NCI-H2081 (cell line): ENCODE measurements around the gene SHC2.
A peak's percentile ranks its signal among the peaks of the same experiment; 100 is the strongest.

Source experiments
- DNase-seq, 2 experiments: peaks; one replicate each; lab custom pipeline; 2025; lab: John Stamatoyannopoulos, UW

The SHC2 gene, protein sequence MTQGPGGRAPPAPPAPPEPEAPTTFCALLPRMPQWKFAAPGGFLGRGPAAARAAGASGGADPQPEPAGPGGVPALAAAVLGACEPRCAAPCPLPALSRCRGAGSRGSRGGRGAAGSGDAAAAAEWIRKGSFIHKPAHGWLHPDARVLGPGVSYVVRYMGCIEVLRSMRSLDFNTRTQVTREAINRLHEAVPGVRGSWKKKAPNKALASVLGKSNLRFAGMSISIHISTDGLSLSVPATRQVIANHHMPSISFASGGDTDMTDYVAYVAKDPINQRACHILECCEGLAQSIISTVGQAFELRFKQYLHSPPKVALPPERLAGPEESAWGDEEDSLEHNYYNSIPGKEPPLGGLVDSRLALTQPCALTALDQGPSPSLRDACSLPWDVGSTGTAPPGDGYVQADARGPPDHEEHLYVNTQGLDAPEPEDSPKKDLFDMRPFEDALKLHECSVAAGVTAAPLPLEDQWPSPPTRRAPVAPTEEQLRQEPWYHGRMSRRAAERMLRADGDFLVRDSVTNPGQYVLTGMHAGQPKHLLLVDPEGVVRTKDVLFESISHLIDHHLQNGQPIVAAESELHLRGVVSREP

DNA sequence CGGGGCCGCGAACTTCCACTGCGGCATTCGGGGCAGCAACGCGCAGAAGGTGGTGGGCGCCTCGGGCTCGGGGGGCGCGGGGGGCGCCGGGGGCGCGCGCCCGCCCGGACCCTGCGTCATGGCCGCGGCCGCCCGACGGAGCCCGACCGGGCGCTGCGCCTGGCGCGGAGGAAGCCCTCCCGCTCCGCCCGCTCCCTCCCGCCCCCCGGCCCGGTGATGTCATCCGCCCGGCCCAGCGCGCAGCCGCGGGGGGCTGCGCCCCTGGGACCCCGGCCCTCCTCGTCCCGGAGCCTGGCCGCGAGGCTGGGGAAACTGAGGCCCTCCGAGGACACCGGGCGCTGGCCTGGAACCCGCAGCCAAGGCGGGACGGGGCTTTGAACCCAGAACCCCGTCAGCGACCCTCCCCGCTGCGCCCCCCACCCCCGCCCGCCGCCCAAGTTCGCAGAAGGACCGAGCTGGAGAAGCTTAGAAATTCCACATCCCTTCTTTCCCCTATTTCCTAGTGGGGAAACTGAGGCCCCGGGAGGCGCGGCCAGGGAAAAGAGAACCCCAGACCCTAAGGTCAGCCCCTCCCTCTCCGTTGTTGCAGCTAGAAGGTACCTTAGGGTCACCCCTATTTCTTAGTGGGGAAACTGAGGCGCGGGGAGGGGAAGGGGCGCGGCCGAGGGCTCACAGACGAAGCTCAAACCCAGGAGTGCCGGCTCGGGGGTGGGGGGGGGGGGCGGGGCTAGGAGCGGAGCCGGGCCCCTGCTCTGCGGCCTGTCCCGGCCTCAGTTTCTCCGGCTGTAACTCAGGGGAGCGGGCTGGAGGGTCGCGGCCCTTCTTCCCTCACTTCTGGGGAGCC, at the start of gene SHC2:
SHC2 (minus strand) TSS at position 157 of the 844 bp plus-strand sequence; CDS start at position 120, 37 bp downstream.
- DNase-seq = no peak

- no peak for DNase-seq
Measured at GRCh38 chr19:508204-509150, 47.6 kb upstream of the SHC2 start.

DNA sequence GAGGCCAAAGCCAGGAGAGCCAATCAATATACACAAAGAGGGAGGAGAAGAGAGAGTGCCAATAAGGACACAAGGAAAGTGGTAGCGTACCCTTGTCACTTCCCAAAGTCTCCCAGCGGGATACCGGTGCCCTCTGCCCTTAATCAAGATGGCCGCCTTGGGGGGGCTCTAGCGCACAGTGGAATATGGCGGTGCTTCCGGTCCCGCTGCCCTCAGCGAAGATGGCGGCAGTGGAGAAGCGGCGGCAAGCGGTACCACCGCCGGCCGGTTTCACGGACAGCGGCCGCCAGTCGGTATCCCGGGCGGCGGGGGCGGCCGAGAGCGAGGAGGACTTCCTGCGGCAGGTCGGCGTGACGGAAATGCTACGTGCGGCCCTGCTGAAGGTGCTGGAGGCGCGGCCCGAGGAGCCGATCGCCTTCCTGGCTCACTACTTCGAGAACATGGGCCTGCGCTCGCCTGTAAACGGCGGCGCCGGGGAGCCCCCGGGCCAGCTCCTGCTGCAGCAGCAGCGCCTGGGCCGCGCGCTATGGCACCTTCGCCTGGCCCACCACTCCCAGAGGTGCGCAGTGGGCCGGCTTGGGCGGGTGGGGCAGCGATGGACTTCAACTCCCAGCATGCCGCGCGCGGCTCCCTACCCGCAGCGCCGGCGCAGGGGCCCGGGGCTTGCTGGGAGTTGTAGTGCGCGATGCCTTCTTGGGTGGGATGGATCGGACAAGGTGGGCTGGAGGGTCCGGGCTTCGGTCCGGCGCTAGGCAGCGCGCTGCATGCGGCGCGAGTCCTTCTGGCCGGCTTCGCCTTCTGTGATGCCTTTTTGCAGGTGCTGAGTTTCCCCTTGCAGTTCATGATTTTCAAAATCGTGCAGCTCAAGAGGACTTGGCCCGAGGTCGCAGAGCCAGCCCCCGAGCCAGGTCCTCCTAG, 46.7 kb upstream of the SHC2 start, which contains the start of gene TPGS1:
TPGS1 (plus strand) TSS at position 212 of the 918 bp plus-strand sequence; CDS start at position 222, 10 bp downstream.
- peak; percentile 75 to 83 for DNase-seq

DNA sequence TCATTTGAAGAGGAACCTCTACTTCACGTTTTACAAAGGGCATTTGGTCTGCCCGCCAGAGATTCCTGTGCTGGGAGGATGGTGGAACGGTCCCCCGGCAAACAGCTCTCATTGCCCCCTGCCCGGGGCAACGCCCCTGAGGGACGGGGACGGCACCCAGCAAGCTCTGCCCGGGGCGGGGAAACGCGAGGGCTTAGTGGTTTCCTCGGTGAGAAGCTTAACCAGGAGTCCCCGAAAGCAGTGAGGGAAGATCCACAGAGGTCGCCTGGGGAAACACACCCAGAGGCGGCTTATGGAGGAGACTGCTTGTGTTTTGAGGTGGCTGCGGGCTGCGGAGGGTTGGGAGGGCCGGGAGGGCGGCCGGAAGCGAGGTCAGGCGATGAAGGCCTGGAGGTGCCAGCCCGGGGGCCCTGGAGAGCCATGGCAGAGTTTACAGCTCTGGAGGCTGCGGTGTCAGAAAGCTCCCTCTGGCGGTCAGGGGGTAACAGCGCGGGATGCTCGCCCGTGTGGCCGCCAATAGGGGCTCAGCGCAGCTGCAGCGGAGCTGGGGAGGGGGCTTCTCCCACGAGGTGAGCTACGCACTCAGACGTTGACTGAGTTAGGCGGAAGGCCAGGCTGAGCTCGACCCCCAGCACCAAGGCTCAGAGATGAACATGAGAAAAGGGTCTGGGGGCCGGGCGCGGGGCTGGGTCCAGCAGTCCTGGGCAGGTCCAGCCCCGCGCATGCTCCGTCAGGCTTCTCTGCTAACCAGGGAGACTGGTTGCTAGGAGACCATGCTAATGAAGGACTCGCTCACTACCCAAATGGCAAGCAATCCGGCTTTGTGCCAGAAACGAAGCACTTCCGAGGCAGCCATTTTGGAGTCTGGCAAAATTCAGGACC, 45.8 kb upstream of the SHC2 start:
- DNase-seq = peak; percentile 98 to 99

DNA sequence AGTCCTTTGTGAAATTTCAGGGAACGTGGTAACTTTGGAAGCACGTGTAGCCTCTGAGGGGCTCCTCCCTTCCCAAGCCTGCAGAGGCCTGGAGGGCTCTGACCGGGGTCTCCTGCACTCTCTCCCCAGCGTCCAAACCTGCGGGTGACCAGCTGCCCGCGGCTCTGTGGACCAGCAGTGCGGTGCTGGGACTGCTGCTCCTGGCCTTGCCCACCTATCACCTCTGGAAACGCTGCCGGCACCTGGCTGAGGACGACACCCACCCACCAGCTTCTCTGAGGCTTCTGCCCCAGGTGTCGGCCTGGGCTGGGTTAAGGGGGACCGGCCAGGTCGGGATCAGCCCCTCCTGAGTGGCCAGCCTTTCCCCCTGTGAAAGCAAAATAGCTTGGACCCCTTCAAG, 43.8 kb upstream of the SHC2 start:
- DNase-seq = no peak

DNA sequence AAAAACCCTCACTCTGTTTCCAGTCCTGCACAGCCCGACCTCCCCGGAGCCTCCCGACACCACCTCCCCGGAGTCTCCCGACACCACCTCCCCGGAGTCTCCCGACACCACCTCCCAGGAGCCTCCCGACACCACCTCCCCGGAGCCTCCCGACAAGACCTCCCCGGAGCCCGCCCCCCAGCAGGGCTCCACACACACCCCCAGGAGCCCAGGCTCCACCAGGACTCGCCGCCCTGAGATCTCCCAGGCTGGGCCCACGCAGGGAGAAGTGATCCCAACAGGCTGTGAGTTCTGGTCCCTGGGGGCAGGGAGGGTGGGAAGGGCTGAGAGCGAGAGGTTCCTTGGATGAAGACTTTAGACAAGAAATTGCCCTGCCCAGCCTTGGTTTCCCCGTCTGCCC, 40.8 kb upstream of the SHC2 start:
- DNase-seq = no peak

GRCh38 chr19:498977-499623, 38.3 kb upstream of the SHC2 start:
- DNase-seq = no peak

DNA sequence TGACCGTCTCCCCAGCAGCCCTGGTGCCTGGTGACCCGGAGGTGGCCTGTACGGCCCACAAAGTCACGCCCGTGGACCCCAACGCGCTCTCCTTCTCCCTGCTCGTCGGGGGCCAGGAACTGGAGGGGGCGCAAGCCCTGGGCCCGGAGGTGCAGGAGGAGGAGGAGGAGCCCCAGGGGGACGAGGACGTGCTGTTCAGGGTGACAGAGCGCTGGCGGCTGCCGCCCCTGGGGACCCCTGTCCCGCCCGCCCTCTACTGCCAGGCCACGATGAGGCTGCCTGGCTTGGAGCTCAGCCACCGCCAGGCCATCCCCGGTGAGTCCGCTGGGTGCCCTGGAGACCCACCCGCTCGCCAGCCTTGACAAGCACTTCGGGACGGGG, 37.7 kb upstream of the SHC2 start:
- DNase-seq = no peak

DNA sequence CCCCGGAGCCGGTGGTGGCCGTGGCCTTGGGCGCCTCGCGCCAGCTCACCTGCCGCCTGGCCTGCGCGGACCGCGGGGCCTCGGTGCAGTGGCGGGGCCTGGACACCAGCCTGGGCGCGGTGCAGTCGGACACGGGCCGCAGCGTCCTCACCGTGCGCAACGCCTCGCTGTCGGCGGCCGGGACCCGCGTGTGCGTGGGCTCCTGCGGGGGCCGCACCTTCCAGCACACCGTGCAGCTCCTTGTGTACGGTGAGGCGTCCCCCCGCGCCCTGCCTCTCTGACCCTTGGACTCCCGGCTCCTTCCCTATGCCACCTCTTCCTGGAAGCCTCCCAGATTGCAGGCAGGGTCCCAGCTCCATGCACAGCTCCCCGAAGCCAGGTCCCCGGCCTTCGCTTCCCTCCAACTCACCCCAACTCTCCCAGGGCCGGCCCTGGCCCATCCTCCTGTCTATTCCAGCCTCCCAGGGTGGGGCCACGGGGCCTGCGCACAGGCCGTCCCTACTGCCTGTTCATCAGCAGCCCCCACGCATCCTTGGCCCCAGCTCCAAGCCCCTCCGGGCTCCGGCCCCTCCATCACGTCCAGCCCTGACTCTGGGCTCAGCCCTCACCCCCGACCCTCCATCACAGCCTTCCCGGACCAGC, 37.2 kb upstream of the SHC2 start:
- DNase-seq = no peak

GRCh38 chr19:497491-497868, 36.6 kb upstream of the SHC2 start:
- no peak for DNase-seq

GRCh38 chr19:496986-497385, 36.2 kb upstream of the SHC2 start:
- no peak for DNase-seq

DNA sequence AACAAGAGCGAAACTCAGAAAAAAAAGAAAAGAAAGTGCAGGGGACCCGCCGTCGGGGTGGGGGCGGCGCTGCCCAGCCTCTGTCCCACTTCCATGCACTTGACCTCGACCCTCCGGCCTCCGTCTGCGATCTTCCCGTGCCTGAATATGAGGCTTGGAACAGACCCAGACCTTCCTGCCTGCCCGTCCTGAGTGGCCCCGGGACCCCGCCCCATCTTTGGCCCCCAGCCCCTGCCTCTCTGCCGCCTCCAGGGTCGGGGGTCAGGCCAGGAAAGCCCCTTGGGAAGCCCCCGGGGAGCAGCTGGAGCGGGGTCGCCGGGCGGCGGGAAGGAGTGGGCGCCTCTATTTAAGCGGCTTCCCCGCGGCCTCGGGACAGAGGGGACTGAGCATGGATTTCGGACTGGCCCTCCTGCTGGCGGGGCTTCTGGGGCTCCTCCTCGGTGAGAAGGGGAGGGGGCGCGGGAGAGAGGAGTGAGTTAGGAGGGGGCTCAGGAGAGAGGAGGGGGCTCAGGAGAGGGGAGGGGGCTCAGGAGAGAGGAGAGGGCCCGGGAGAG, 35.4 kb upstream of the SHC2 start, which contains the start of gene MADCAM1:
MADCAM1 (plus strand) TSS at position 375 of the 554 bp plus-strand sequence; CDS start at position 389, 14 bp downstream.
- DNase-seq = no peak

DNA sequence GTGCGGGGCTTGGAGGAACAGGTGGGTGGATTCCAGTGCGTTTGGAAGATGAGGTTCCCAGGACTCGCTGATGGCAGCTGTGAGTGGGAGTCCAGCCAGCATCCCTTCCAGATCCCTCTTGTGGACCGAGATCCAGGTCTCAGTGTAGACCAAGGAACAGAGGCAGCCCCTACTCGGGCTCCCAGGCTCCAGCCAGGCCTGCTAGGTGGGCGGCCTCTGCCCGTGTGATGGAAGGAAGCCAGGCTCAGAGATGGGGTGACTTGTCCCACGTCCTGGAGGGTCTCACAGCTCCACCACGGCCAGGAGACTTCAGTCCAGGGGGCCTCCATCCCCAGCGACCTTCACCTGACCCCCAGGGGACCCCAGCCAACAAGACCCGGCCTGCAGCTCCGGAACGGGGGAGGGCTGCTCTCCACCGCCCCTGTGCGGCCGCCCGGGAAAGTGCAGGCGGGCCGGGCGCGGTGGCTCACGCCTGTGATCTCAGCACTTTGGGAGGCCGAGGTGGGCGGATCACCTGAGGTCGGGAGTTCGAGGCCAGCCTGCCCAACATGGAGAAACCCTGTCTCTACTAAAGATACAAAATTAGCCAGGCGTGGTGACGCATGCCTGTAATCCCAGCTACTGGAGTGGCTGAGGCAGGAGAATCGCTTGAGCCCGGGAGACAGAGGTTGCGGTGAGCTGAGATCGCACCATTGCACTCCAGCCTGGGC, 34.7 kb upstream of the SHC2 start:
- no peak for DNase-seq

- no peak for DNase-seq
Measured at GRCh38 chr19:495081-495401, 34.2 kb upstream of the SHC2 start.

DNA sequence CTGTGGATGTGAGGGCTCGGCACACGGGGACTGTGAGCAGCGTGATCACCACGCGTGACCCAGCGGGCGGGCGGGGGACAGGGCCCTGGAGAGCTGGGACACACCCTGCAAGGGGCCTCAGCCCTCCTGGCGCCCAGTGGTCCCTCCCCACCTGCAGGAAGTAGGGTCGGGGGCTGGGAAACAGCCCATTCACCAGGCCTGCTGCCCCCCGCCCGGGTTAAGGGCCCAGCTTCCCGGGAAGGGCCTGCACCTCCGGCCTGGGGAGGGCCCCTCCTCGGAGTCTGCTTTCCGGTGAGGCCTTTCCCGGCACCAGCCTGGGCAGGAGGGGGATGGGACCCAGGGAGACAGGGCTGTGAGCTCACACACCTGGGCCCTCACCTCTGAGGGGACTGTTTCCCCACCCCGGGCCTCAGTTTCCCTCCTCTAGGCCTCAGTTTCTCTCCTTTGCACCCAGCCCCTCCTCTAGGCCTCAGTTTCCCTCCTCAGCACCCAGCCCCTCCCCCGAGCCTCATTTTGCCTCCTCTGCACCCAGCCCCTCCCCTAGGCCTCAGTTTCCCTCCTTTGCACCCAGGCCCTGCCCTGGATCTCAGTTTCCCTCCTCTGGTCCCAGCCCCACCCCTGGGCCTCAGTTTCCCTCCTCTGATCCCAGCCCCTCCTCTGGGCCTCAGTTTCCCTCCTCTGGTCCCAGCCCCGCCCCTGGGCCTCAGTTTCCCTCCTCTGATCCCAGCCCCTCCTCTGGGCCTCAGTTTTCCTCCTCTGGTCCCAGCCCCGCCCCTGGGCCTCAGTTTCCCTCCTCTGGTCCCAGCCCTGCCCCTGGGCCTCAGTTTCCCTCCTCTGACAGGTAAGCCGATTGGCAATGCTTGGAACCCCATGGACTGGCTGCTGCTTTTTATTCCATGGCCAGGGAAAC, 33.6 kb upstream of the SHC2 start:
- DNase-seq = no peak

DNA sequence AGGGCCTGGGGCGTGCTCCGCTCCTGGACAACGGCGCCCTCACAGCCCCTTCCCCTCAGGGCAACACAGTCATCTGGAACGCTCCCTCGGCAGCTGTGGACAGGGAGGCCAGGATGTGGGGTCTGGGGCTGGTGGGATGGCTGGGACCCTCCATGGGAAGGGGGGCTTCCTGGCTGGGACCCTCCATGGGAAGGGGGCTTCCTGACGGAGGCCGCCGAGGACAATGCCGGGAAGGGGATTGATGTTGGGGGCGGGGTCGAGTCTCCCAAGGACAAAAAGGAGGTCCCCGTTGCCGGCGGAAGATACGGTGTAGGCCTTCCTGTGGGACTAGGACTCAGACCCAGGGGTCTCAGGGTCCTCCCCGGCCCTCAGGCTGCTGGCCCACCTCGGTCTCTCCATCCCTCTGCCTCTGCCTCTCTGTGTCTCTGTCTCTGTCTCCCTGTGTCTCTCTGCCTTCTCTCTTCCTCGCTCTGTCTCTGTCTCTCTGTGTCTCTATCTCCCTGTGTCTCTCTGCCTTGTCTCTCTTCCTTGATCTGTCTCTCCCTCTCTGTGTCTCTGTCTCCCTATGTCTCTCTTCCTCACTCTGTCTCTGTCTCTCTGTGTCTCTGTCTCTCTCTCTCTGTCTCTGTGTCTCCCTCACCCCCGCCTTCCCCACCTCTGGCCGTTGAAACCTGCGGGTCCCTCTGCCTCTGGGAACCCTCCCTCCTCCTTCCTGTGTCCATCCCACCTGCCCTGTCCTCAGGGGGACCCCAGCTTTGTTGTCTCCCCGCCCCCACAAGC, 32.7 kb upstream of the SHC2 start:
- DNase-seq = no peak
